AG08395 (cell line): ENCODE data around the gene SDK1.

Experiments used
- DNase-seq: peaks from one replicate; pipeline ENCODE4 v3.0.0; 2012; ENCODE audit warnings: mixed read lengths, low spot score

SDK1 gene

DNA sequence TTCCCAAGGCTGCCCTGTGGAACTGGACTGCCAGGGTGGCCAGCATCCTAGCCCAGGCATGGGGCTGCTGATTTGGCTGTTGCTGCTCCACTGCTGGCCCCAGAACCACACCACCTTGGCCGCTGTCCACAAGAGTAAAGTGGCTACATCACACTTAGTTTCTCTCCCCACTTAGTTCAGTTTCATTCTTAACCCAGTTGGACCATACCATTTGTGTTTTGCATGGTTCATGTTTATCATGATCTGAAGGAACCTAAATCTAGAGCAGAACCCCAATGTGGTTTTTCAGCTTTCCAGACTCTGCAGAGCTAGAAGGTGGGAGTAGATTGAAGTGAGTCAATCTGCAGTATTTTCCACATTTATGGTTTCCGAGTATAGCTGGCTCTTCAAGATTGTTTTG lies 32.8 kb downstream of the SDK1 start:
- DNase-seq, result no peak

DNA sequence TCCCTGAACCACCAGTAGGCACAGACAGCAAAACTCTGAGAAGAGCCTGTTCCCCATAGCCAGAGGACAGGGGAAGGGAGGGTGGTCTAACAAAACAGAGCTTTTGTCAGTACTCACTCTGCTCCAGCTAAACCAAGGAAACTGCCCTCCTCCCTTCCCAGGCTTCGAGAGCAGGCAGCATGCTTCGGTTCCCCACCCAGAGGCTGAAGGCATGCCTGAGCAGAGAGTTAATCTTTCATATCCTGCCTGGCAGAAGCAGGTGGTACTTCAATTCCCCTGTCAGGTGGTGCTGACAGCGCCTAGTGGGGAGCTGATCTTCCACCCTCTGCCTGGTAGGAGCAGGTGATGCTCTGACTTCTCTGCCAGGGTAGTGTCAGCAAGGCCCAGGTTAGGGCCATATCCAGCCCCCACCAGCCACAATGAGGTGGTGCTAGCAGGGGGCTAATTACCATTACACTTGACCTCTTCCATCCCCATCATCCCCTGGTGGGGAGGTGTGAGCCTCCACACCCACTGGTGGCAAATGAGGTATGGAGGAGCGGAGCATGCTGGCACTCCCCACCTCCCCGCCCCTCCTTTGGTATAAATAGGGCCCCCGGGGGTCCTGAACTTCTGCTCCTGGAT lies 35.1 kb downstream of the SDK1 start:
- DNase-seq, result no peak

DNA sequence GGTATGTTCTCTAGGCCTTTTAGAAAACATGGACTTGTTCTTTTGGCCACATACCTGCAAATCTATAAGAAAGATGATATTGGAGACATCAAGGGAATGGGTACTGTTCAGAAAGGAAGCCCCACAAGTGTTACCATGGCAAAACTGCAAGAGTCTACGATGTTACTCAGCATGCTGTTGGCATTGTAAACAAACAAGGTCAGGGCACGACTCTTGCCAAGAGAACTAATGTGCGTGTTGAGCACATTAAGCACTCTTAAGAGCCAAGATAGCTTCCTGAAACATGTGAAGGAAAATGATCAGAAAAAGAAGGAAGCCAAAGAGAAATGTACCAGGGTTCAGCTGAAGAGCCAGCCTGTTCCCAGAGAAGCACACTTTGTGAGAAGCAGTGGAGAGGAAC lies 37.1 kb downstream of the SDK1 start:
- DNase-seq, result no peak

DNA sequence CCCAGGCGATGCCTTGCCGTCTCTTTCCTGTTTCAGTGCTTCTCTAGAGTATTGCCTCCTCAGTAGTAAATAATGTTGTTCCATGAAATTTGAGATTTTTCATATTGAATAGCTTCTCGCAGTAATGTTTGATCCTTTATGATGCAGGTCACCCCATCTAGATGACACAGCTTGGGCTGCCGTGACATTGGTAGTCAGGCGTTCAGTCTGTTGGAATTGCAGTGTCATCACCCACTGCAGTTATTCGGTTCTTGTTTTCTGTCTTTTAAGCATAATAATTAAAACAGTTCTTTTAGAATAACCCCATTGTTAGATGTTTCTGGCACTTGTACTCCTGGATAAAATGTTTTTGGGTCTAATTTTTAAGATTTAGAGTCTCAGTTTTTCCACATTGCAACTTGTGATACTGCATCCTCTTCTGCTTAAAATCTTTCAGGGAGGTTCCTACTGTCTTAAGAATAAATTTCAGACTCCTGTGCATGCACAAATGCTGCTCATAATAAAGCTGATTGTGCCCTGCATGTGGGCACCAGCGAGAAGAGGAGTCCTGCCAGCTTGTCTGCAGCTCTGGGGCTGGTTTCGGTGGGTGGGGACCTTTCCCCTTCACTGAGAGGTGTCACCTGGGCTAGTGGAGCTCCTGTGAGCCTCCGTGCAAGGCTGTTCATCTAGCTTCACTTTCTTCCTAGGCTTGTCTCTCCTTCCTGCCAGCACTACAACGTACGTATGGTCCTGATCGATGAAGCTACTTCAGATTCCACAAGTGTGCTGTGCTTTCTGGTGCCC lies 44.8 kb downstream of the SDK1 start:
- DNase-seq, result no peak

DNA sequence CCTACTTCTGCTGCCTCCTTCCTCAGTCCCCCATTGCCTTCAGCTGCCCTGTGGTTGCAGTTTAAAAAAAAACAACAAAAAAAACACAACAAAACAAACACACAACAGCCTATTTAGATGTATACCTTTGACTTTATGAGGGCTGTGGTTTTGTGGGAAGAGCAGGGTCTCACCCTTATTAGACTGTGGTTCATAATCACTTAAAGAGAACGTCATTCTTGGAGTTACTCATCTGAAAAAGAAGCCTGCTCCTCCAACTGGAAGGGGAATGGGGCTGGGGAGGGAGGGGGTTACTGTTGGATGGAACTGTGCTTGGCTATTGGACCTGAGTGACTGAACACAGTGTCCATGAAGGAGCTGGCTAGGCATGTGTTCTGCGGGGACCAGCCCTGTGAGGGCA lies 48.1 kb downstream of the SDK1 start:
- no peak for DNase-seq

DNA sequence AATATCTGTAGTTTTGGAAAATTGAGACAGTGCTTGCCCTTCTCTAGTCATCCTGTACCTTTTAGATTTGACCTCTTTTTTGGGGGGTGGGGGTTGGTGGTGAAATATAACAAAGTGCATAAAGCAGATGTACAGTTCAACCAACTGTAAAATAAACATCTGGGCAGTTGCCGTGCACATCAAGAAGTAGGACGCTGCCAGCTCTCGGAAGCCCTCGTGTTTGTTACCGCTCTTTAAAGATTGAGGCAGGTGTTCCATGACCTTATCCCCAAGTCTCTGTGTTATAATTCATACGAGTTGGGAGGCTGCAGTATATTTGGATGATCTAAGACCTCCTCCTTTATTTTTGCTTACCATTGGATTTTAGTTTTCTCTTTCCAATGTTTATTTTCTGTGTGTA lies 55.1 kb downstream of the SDK1 start:
- no peak for DNase-seq

DNA sequence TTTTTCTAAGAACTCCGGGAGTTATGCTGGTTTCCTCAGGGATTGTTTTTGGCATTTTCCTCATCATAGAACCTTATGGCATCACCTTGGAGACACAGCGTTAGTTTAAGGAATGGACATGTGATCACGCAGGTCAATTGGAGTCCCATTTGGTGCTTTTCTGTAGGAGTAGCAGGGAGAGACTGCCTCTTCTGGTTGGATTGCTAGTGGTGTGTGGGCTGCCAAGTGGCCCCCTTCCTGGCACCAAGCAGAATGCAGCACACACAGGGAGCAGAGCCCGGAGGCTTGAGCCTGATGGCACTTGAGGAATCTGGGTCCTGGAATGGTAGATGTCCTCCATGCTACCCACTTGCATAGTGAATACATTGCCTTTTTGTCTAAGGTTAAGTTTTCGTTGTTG lies 57.9 kb downstream of the SDK1 start:
- DNase-seq, result no peak

DNA sequence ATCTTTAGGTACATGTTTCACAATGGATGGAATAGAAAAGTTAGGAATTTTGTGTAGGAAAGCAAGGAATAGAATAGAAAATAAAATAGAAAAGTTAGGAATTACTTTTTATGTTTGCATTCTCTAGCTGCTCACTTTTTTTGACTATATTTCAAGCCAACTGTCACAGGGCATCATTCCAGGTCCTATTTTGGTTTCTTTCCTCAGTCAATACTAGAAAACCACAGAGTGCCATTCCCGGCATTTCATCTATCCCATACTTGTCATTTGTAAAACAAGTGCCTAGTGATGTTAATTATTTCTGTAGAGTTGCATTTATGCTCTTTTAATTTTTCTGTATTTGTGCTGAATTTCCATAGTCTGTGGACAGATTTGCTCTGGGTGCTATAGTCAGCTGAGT lies 66.2 kb downstream of the SDK1 start:
- DNase-seq, result no peak

DNA sequence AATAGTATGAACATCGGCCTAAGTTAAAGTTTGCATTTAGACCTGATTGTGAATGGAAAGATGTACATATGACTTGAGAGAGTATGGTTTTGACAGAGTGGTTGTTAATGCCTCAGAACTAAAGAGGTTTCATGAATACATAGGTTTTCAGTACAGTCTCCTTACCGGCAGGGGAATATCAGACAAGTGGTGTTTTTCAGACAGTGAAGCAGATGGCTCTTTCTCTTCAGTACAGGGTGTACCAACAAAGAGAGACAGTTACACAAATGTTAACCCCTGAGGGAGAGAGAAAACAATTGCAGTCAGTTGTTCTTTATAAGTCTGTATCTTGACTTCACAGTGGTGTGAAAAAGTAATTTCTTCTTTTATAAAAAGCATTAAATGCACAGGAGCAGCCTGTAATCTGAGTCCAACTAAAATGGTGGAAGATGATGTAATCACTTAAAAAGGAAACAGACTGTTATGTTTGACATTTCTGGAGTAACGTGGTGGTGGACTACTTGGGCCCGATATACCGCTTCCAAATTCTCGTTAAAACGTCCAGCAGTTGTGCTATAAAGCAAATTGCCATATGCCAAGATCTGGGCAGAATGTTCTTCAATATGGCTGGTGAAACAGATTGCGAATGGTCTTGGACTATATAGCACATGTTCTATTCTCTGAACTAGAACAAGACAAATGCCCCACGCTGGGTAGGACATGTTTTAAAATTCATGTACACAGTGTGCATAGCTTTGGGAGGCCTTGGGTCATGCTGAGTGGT lies 69.2 kb downstream of the SDK1 start:
- DNase-seq, result no peak

DNA sequence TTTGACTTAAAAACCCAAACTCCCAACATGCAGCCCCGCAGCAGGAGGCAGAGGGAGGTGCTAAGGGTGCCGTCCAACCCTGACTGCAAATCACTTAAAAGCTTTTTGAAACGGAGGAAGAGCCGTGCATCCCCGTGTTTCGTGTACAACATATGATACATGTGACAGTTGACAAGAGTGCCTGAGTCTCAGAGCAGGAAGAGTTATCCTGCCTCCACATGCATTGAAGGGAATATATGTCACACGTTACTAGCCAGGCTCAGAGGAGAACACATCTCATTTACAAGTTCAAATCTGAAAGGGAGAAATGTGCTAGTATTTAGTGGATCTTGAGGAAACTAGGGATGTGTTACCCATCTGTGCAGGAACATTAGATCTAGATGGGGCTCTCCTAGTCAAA lies 69.9 kb downstream of the SDK1 start:
- DNase-seq, result no peak

DNA sequence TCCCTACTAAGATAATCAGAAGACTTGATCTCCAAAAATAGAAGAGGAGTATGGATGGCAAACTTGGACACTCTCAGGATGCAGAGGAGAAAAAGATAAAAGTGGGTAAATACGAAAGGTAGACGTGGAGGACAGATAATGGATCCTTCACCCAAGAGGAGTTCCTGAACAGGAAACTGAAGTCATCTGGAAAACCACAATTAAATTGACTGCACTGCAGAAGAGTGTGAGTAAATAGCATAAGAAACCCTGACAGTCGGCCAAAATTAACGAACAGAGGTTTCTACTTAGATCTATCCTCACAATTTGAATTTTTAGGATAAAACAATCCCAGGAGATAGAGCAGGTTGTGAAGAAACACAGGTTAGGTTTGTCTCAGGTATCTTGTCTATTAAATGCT lies 70.5 kb downstream of the SDK1 start:
- no peak for DNase-seq

DNA sequence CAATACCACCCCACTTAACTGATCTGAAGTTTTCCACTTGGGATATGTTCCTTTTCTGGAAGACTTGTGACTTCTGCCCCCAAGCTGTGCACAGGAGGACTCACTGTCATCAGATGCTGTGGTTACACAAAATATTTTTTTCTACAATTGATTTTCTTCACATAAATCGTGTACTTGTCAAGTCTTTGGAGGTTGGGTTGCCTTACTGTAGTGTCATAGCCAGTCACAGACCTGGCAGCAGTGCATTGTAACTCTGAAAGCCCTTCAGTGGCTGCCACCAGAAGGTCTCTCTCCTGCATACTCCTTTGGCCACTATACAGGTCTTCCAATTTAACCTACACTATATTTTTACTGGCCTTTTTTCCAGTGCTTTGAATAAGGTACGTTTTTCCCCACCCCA lies 73.2 kb downstream of the SDK1 start:
- DNase-seq, result no peak

DNA sequence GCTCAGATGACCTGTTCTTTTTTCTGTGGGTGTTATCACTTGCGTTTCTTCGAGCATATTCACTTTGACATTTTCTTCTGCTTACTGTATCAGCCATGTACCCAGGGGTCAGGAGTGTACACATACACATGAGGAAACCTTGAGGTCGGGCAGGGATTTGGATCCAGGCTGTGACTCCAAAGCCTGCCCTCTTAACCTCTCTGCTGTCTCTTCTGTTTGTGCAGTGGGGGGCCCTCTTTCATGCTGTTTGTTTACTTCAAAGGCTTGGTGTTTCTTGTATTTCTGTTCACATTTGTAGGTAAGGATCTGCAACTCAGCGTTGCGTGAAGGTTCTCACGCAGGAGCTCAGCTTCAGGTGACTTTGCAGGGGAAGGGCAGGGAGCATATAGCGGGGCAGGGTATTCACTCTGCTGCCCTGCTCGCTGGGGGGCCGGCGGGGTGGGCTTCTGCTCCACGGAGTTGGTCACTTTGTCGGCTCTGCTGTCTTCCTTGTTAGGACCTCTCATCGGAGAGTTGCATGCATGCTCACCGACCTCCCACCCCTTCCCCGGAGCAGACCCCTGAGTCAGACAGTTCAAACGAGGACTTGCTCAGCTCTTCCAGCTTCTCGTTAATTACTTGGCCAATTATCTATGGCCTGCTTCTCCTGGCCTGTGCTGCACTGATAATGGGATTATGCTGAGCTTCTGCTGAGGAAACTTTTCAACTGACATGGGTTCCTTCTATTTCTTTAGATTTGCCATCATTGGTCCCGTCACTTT lies 77.5 kb downstream of the SDK1 start:
- no peak for DNase-seq

DNA sequence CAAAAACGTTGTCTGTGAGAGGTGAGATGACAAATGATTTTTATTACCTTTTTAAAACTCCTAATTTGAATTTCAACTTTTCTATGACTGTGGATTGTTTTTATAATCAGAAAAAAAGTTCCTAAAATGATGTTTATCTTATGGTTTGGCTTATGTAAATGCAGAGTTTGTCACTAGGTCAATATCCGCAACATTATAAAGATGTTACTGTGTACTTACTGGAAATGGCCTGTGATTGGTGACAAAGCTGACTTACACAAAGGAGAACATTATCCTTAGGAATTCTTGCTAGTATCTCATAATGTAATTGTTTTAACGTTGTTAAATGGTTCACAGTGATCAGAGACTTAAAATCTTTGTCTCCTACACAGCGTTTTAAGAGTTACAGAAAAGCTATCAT lies 79.0 kb downstream of the SDK1 start:
- DNase-seq, result no peak

DNA sequence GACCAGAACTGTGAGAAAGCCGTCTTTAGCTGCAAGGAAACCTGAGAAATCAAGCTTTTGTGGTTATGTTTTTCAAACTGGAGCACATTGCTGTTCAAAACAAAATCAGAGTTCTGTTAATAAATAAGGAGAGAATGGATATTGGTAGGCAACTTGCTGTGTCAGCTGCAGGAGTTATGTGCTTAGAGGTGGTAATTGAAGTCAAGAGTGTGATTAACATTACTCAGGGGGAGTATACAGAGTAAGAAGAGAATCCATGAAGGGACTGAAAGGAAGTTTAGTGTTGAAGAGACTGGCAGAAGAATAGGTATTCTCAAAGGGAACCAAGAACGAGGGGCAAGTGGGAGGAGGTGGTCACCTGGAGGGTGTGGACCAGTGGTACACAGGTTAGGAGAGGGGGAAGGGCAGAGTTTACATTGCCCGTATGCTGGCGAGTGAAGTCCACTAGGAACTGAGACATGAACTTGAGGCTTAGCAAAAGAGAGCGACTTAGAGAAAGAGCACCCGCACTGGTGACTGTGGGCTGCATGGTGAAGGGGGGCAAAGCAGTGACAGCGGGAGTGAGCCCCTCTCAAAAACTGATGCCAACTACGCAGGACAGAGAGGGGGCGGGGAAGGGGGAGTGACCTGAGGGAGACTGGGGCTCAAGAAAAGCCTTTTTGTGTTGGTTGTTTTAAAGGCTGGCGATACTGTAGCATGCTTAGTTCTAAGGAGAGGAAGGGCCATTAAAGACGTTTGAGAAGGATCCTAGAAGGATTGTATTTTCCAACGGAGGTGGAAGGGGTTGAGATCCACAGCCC lies 80.0 kb downstream of the SDK1 start:
- DNase-seq, result no peak

DNA sequence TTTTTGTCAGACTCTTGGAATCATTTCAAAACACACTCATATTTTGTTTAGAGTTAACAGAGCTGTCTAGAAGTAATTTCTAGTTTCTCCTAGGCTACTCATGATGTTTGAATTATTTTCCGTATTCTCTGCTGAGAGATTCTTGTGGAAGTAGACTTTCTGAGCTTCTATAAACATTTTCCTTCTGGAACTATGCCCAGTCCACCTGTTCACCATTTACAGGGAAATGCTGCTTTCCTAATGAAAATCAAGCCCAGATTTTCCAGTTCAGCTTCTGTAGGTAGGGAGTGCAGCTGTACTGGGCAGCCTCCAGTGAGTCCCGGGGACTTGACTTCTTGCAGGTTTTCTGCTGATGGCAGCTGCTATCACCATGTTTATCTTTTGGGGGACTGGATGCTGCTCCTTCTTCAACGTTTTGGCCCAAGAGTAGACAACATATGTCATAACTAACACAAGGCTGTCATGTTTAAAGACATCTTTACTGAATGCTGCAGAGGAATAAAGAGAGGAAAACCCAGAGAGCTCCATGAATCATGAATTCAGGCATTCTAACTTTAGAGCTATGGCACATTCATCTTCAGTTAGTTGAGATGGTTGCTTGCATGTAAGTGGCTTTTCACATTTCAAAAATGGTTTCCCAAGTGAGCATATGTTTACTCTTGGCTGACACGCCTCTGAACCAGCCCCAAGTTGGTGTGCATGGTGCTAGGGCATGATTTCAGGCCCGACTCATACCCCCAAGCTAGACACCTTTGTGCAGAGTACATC lies 85.6 kb downstream of the SDK1 start:
- DNase-seq, result no peak

DNA sequence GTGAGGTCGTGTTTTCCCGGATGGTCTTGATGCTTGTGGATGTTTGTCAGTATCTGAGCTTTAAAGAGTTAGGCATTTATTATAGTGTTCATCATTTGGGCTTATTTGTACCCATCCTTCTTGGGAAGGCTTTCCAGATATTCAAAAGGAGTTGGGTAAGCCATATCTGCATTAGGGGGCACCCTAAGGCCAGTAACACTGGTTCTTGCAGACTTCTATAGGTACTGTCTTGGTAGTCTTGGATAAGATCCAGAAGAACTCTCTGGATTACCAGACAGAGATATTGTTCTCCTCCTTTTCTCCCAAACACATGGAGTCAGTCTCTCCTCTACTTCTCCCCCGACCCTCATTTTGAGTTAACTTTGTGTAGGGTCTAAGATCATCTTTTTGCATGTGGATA lies 92.8 kb downstream of the SDK1 start:
- DNase-seq, result no peak

DNA sequence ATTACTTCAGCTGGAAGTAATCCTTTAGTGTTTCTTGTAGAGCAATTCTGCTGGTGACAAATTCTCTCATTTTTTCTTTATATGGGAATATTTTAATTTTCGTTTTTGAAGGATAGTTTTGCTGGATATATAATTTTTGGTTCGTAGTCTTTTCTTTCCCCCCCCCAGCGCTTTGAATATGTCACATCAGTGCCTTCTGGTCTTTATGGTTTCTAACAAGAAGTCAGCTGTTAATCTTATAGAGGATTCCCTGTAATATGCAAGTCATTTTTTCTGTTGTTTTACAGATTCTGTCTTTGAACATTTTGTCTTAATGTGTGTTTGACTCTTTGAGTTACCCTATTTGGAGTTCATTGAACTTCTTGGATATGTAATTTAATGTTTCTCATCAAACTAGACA lies 96.3 kb downstream of the SDK1 start:
- no peak for DNase-seq

DNA sequence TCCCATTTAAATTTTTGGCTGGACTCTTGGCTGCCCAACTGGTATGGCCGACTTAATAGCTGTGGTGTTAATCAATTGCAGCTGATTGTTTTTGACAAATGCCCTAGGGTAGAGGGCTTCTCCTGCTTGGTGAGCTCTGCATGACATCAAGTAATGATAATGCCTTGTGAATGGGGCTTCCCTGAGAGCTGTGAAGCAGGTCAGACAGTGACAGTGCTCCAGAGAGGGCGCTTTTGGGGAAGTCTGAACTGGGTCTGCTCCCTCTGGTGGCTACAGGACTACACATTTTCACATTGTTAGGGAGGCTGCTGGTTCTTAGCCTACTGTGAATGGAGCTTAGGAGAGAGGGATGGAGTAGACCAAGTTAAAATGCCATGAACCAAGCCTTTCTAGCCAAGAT lies 98.8 kb downstream of the SDK1 start:
- no peak for DNase-seq

DNA sequence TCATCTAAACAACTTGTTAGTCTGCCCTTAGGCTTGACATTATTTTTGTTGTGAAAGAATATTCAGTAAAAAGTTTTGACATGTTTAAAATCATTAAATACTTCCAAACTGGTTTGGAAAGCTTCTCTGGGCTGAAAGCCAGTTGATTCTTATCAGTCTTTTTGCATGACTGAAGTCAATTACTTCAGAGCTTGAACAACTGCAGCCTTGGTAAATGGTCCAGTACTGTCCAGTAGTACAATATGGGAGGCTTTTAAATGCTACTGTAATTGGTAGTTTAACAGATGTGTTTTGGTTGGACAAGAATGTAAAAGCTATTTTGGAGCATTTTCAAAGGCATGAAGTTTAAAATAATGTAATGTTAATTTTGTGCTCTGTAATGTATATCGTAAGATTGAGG lies 103.4 kb downstream of the SDK1 start:
- DNase-seq, result no peak
